Measurements from ENCODE around the gene ZNF485. TPM values are rescaled to one million over a fixed set of nuclear protein-coding genes. Genes with fewer than 3 reads are reported as not detected.
"Not testable (repeated sequence)": the region's sequence is repeated elsewhere in the genome, so short reads cannot be mapped to it uniquely, and the experiment has no call there.

The ZNF485 gene
- total and polyA plus RNA-seq, 7 experiments from 2014 or later, result 2.9 to 13.1 (median 6.0) TPM

DNA sequence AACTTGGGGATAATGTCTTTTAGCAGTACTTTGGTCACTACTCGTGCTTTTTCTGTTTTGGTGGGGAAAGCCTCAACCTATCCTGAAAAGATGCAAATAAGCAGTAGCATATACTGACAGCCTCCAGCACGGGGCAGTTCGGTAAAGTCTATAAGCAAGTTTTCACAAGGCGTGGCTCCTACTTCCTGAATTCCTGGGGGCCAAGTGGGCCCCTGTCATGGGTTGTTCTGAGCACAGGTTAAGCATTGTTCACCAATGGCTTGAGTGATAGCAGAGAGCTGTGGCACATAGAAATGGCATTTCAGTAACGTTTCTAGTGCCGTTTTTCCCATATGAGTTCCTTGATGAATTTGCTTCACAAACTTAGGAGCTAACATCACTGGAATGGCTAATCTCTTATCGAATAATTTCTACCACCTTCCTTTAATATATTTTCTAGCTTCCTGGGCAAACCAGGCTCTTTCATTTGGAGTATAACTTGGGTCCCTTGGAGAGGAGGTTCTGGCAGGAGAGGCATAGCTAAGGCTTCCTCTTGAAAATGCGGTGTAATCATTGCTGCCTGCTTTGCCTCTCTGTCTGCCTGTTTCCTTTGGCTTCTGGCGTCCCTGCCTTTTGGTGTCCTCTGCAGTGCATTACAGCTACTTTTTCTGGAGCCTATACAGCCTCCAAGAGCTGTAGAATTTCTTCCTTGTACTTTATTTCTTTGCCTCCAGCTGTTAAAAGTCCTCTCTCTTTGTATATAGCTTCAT is 20.1 kb upstream of the ZNF485 start:
- Mint-ChIP-seq H3K36me3 (no peaks in the 10 kb centered on the region), H3K27me3 (peaks cover 0 to 10% (median 0%) of the 10 kb centered on the region in 5 donors), H3K4me3 (no peak overlapping the region), H3K9me3 (peaks cover 0 to 20% (median 0%) of the 10 kb centered on the region in 11 donors), H3K4me1 (peaks cover 0 to 1% (median 0%) of the 10 kb centered on the region in 7 donors), H3K27ac (no peak overlapping the region)
- Histone ChIP-seq H3K9me3 (ENCODE audit: control insufficient read depth in 2 of 3, low read length in 3 of 3) (no peaks in the 10 kb centered on the region), H3K27ac (ENCODE audit: low read depth, low read length) (no peak overlapping the region), H3K4me1 (ENCODE audit: control insufficient read depth in 2 of 2, insufficient read depth in 2 of 2, low read length in 2 of 2) (no peaks in the 10 kb centered on the region), H3K36me3 (ENCODE audit: control insufficient read depth in 2 of 3, insufficient read depth in 3 of 3, low read length in 3 of 3) (no peaks in the 10 kb centered on the region), H3K27me3 (ENCODE audit: control insufficient read depth in 2 of 2, insufficient read depth in 2 of 2, low read length in 2 of 2) (no peaks in the 10 kb centered on the region), H3K4me3 (ENCODE audit: low read length) (no peak overlapping the region)
- no peak for DNase-seq
- CTCF ChIA-PET, result no interaction called here
- POLR2A ChIA-PET, result no interaction called here
- intact Hi-C loops (cut with micrococcal nuclease), result no loop called here
- ATAC-seq, result no peak

DNA sequence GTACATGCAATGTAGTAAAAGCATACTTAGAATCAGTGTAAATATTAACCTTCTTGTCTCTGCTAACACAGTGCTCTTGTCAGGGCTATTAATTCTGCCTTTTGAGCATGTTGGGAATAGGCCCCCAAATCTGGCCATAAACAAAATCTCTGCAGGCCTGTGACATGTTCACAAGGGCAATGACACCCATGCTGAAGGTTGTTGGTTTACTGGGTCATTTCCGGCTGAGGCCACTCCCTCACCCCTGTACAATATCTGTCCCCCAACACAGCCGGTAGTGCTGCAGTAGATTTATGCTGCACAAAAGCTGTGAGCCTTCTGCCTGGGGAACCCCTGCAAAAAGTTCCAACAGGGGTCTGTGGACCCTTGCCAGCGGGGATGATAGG is 19.5 kb upstream of the ZNF485 start:
- H3K4me1 ChIP-seq (ENCODE audit: control insufficient read depth in 2 of 2, insufficient read depth in 2 of 2, low read length in 2 of 2); H3K4me3 ChIP-seq (ENCODE audit: low read length); intact Hi-C loops (cut with micrococcal nuclease); H3K4me3 Mint-ChIP-seq; H3K27me3 ChIP-seq (ENCODE audit: control insufficient read depth in 2 of 2, insufficient read depth in 2 of 2, low read length in 2 of 2); H3K27me3 Mint-ChIP-seq; CTCF ChIA-PET; H3K4me1 Mint-ChIP-seq; ATAC-seq; H3K36me3 Mint-ChIP-seq; H3K27ac ChIP-seq (ENCODE audit: low read depth, low read length); POLR2A ChIA-PET; H3K36me3 ChIP-seq (ENCODE audit: control insufficient read depth in 2 of 3, insufficient read depth in 3 of 3, low read length in 3 of 3); DNase-seq; H3K9me3 ChIP-seq (ENCODE audit: control insufficient read depth in 2 of 3, low read length in 3 of 3); H3K27ac Mint-ChIP-seq: not testable (repeated sequence)
- H3K9me3 Mint-ChIP-seq, result peaks cover 0 to 20% (median 0%) of the 10 kb centered on the region in 11 donors

DNA sequence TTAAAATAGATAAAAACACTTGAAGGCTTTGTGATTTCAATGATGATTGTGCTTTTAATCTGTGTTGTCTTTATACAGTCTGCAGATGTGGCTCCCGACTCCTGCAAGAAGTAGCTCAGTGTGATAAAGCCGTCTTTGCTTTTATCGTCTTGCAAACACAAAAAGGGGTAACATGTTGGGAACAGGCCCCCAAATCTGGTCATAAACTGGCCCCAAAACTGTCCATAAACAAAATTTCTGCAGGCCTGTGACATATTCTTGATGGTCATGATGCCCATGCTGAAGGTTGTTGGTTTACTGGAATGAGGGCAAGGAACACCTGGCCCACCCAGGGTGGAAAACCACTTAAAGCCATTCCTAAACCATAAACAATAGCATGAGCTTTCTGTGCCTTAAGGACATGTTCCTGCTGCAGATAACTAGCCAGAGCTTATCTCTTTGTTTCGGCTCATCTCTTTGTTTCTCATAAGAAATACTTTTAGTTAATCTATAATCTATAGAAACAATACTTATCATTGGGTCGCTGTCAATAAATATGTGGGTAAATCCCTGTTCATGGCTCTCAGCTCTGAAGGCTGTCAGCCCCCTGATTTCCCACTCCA is 14.8 kb upstream of the ZNF485 start:
- no peak for DNase-seq
- Mint-ChIP-seq H3K27me3 (peaks cover 0 to 9% (median 0%) of the 10 kb centered on the region in 5 donors), H3K4me1 (peaks cover 19 to 26% (median 22%) of the 10 kb centered on the region in 7 donors), H3K4me3 (no peak overlapping the region), H3K27ac (no peak overlapping the region), H3K36me3 (peaks cover 0 to 4% (median 0%) of the 10 kb centered on the region in 5 donors), H3K9me3 (peaks cover 0 to 20% (median 4%) of the 10 kb centered on the region in 11 donors)
- ChIA-PET POLR2A (no interaction called here), CTCF (no interaction called here)
- H3K4me1 ChIP-seq (ENCODE audit: control insufficient read depth in 2 of 2, insufficient read depth in 2 of 2, low read length in 2 of 2), result peaks cover 19 to 20% of the 10 kb centered on the region in 2 donors
- H3K9me3 ChIP-seq (ENCODE audit: control insufficient read depth in 2 of 3, low read length in 3 of 3), result no peaks in the 10 kb centered on the region
- H3K36me3 ChIP-seq (ENCODE audit: control insufficient read depth in 2 of 3, insufficient read depth in 3 of 3, low read length in 3 of 3), result no peaks in the 10 kb centered on the region
- ATAC-seq, result no peak
- no peak overlapping the region for H3K27ac ChIP-seq (ENCODE audit: low read depth, low read length)
- intact Hi-C loops (cut with micrococcal nuclease), result no loop called here
- H3K4me3 ChIP-seq (ENCODE audit: low read length), result no peak overlapping the region
- H3K27me3 ChIP-seq (ENCODE audit: control insufficient read depth in 2 of 2, insufficient read depth in 2 of 2, low read length in 2 of 2), result no peaks in the 10 kb centered on the region

DNA sequence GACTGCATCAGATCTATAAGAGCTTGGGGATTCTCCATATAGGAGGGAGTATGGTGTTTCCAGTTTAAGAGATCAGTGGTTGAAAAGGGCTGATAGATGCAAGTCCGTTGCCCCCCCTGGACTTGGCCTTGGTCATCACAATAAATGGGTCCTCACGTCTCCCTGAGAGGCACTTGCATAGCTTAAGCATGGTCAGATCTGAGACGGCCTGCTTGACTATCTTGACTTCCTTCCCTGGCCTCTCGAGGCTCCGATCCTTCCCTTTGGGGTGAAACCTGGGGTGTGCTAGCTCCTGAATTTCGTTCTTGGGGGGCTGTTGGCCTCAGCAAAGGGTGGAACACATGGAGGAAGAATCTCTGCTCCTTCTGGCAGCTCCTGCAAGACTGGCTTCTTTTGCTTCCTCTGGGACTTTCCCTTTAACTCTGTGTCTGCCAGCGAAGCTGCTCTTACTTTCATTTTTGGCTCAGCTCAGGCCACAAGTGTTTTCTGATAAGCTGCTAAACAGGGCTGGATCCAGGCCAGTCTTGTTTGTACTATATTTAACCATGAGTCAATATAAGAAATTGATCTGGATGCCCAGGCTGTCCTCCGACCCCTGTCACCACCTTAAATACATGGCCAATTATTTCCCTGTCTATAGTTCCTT is 11.2 kb upstream of the ZNF485 start:
- ChIA-PET CTCF (no interaction called here), POLR2A (interaction anchor here (0.6 to 2.5 kb wide), 4 partner anchors 12 to 54 kb away, joined by 3 to 12 read pairs (median 6); partner anchors contain the start of gene ZNF32)
- Histone ChIP-seq H3K27ac (ENCODE audit: low read depth, low read length) (peak overlapping the region; percentile 26), H3K4me1 (ENCODE audit: control insufficient read depth in 2 of 2, insufficient read depth in 2 of 2, low read length in 2 of 2) (peaks cover 23 to 24% of the 10 kb centered on the region in 2 donors), H3K27me3 (ENCODE audit: control insufficient read depth in 2 of 2, insufficient read depth in 2 of 2, low read length in 2 of 2) (no peaks in the 10 kb centered on the region), H3K36me3 (ENCODE audit: control insufficient read depth in 2 of 3, insufficient read depth in 3 of 3, low read length in 3 of 3) (no peaks in the 10 kb centered on the region), H3K4me3 (ENCODE audit: low read length) (peak overlapping the region; percentile 60), H3K9me3 (ENCODE audit: control insufficient read depth in 2 of 3, low read length in 3 of 3) (no peaks in the 10 kb centered on the region)
- Mint-ChIP-seq H3K4me1 (peaks cover 23 to 41% (median 27%) of the 10 kb centered on the region in 7 donors), H3K27ac (peak overlapping the region; percentile 62 to 92 (median 83)), H3K36me3 (peaks cover 0 to 8% (median 0%) of the 10 kb centered on the region in 5 donors), H3K27me3 (peaks cover 0 to 8% (median 0%) of the 10 kb centered on the region in 5 donors), H3K9me3 (peaks cover 0 to 22% (median 4%) of the 10 kb centered on the region in 11 donors), H3K4me3 (peak overlapping the region; percentile 58 to 92 (median 83))
- ATAC-seq (peak; percentile 76), DNase-seq (peak in 7 of 9 donors; percentile 18 to 44 (median 26))
- intact Hi-C loops (cut with micrococcal nuclease), result loop anchor here (1.0 to 2.0 kb wide), 2 partner anchors 11 to 20 kb away; partner anchors contain the start of genes ZNF239 (in 2 of the 2) and ZNF485 (in 1 of the 2)

DNA sequence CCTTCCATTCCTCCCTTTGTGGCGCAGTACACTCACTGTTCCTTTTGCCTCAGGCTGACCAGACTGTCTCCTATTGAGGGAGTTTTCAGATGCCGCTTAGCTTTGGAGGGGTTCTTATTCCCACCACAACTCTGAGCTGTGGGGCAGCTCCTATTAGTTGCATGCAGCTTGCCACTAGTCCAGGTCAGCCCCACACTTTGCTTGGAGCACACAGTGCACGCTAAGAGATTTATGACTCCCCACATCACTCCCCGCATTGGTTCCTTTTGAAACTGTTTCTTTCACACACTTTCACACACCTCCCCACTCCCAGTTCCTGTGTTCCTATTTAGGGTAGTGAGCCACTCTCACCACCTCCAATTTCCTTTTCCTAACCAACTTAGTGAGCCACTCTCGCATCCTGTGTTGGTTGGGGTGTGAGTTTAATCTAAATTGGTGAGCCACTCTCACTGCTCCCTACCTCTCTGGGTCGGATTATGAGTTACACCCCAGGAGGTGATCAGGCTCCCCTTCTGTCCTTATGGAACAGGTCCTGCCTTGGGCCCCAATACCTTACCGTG is 10.4 kb upstream of the ZNF485 start:
- H3K36me3 ChIP-seq (ENCODE audit: control insufficient read depth in 2 of 3, insufficient read depth in 3 of 3, low read length in 3 of 3), result no peaks in the 10 kb centered on the region
- peaks cover 23 to 24% of the 10 kb centered on the region in 2 donors for H3K4me1 ChIP-seq (ENCODE audit: control insufficient read depth in 2 of 2, insufficient read depth in 2 of 2, low read length in 2 of 2)
- Mint-ChIP-seq H3K9me3 (peaks cover 0 to 17% (median 4%) of the 10 kb centered on the region in 11 donors), H3K4me3 (peak overlapping the region; percentile 58 to 92 (median 83)), H3K27me3 (peaks cover 0 to 8% (median 0%) of the 10 kb centered on the region in 5 donors), H3K4me1 (peaks cover 23 to 41% (median 27%) of the 10 kb centered on the region in 7 donors), H3K27ac (peak overlapping the region; percentile 62 to 92 (median 83)), H3K36me3 (peaks cover 0 to 8% (median 0%) of the 10 kb centered on the region in 5 donors)
- ChIA-PET POLR2A (interaction anchor here (0.7 to 2.5 kb wide), 4 partner anchors 20 to 137 kb away, joined by 3 to 12 read pairs (median 5); partner anchors contain the start of genes ZNF239 and ZNF32), CTCF (no interaction called here)
- H3K27ac ChIP-seq (ENCODE audit: low read depth, low read length), result peak overlapping the region; percentile 26
- H3K27me3 ChIP-seq (ENCODE audit: control insufficient read depth in 2 of 2, insufficient read depth in 2 of 2, low read length in 2 of 2), result no peaks in the 10 kb centered on the region
- DNase-seq (peak in 2 of 9 donors; percentile 13 to 32), ATAC-seq (peak; percentile 46)
- no peaks in the 10 kb centered on the region for H3K9me3 ChIP-seq (ENCODE audit: control insufficient read depth in 2 of 3, low read length in 3 of 3)
- peak overlapping the region; percentile 60 for H3K4me3 ChIP-seq (ENCODE audit: low read length)
- intact Hi-C loops (cut with micrococcal nuclease), result loop anchor here (1.0 to 2.0 kb wide), 2 partner anchors 10 to 21 kb away; partner anchors contain the start of genes ZNF239 (in 2 of the 2) and ZNF485 (in 1 of the 2)

DNA sequence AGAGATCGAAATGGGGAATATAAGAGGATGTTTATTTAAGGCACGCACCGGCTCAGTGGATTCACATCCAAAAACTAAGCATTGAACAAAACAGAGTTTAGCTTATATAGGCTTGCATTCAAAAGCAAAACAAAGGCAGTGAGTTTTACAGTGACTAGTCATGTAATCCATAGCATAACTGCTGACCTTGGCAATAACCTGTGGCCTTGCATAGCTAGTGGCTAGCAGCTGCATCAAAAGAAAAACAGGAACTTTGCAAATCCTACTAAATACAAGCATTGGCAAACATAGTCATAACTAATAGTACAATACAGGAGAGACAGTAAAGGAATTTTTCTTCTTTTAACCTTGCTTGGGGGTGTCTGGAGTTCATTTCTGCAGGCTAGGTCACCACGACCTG is 9.7 kb upstream of the ZNF485 start:
- Histone ChIP-seq H3K4me1 (ENCODE audit: control insufficient read depth in 2 of 2, insufficient read depth in 2 of 2, low read length in 2 of 2) (peaks cover 23 to 24% of the 10 kb centered on the region in 2 donors), H3K4me3 (ENCODE audit: low read length) (no peak overlapping the region), H3K27me3 (ENCODE audit: control insufficient read depth in 2 of 2, insufficient read depth in 2 of 2, low read length in 2 of 2) (no peaks in the 10 kb centered on the region), H3K36me3 (ENCODE audit: control insufficient read depth in 2 of 3, insufficient read depth in 3 of 3, low read length in 3 of 3) (no peaks in the 10 kb centered on the region), H3K9me3 (ENCODE audit: control insufficient read depth in 2 of 3, low read length in 3 of 3) (no peaks in the 10 kb centered on the region), H3K27ac (ENCODE audit: low read depth, low read length) (no peak overlapping the region)
- ChIA-PET POLR2A (interaction anchor here (0.7 to 1.5 kb wide), 2 partner anchors 23 to 138 kb away, joined by 3 to 4 read pairs; partner anchors contain the start of gene ZNF239), CTCF (no interaction called here)
- Mint-ChIP-seq H3K27ac (peak overlapping the region in 6 of 9 donors; percentile 17 to 92 (median 84)), H3K4me1 (peaks cover 23 to 41% (median 27%) of the 10 kb centered on the region in 7 donors), H3K9me3 (peaks cover 0 to 13% (median 4%) of the 10 kb centered on the region in 11 donors), H3K4me3 (peak overlapping the region in 3 of 10 donors; percentile 81 to 92 (median 89)), H3K27me3 (peaks cover 0 to 8% (median 0%) of the 10 kb centered on the region in 5 donors), H3K36me3 (peaks cover 0 to 8% (median 0%) of the 10 kb centered on the region in 5 donors)
- ATAC-seq, result no peak
- no peak for DNase-seq
- intact Hi-C loops (cut with micrococcal nuclease), result no loop called here

Data from naive thymus-derived CD4-positive, alpha-beta T cell (primary cell).